ENCODE measurements around the gene CREB5. TPM values are rescaled to one million over a fixed set of nuclear protein-coding genes. Genes with fewer than 3 reads are reported as not detected.

Gene CREB5
- total and polyA plus RNA-seq, 2 of the 13 experiments (the other 11 are each of a cell fraction or from before 2014, with no cell fraction given), result 0.38 to 0.71 TPM

GRCh38 chr7:28618383-28618782, 206.1 kb downstream of the CREB5 start (continued):
- TF ChIP-seq KLF6 (CRISPR knock-in tag; IDR thresholded peaks at IDR 0.05), result no peak
- TF ChIP-seq FUBP1 (CRISPR knock-in tag; IDR thresholded peaks at IDR 0.05; ENCODE audit: borderline replicate concordance), result no peak
- no peak for TF ChIP-seq NPAS2 (CRISPR knock-in tag; IDR thresholded peaks at IDR 0.05; ENCODE audit: borderline replicate concordance)
- TF ChIP-seq TFDP1 (CRISPR knock-in tag; IDR thresholded peaks at IDR 0.05; ENCODE audit: borderline replicate concordance), result no peak
- no peak for TF ChIP-seq ATAD3A (CRISPR knock-in tag; IDR thresholded peaks at IDR 0.05)
- TF ChIP-seq HNRNPL (IDR thresholded peaks at IDR 0.05; ENCODE audit: low read depth, low read length), result no peak
- TF ChIP-seq MEF2D (CRISPR knock-in tag; IDR thresholded peaks at IDR 0.05), result no peak
- no peak for TF ChIP-seq ERF (CRISPR knock-in tag; IDR thresholded peaks at IDR 0.05)
- no peak for TF ChIP-seq ZNF367 (CRISPR knock-in tag; IDR thresholded peaks at IDR 0.05; ENCODE audit: borderline replicate concordance)

- Histone ChIP-seq H3K9ac (ENCODE audit: insufficient read depth, low read depth, low read length) (no peak overlapping the region), H4K20me1 (ENCODE audit: insufficient read depth, low read length) (no peaks in the 10 kb centered on the region), H3K79me2 (ENCODE audit: insufficient read depth, low read length) (no peaks in the 10 kb centered on the region), H3K4me3 (replicated peaks in 1 of 3; ENCODE audit: insufficient read depth in 1 of 3, low read depth in 2 of 3, low read length in 3 of 3) (no peak overlapping the region), H3K4me1 (ENCODE audit: insufficient read depth, low read length) (peaks cover 9% of the 10 kb centered on the region), H3K36me3 (replicated peaks in 1 of 2; ENCODE audit: control insufficient read depth in 1 of 2, insufficient read depth in 2 of 2, low read length in 2 of 2) (no peaks in the 10 kb centered on the region), H2AFZ (ENCODE audit: low read length) (no peak overlapping the region), H3K27ac (ENCODE audit: extremely low read length, insufficient read depth, low read length) (no peak overlapping the region), H3K4me2 (ENCODE audit: low read depth, low read length) (no peak overlapping the region), H3K9me3 (ENCODE audit: low read length) (no peaks in the 10 kb centered on the region), H3K27me3 (ENCODE audit: control insufficient read depth in 1 of 2, insufficient read depth in 2 of 2, low read length in 2 of 2) (no peaks in the 10 kb centered on the region)
- BruUV-seq (replicated peaks), result no TSS peak
- in situ Hi-C loops (cut with HindIII; ENCODE audit: extremely low pct_ligation_motif_present, low pct_unique_long_range_greater_than_20kb) (loop anchor here (10.0 kb wide), 1 partner anchor 236 kb away; no protein-coding TSS in a partner anchor), intact Hi-C loops (cut with micrococcal nuclease; ENCODE audit: unreplicated experiment) (no loop called here)
- whole genome bisulfite sequencing (ENCODE audit: low lambda C conversion rate), result 20% methylated on average over 3 of the region's 3 CpGs
- TF ChIP-seq NAIF1 (CRISPR knock-in tag; IDR thresholded peaks at IDR 0.05; ENCODE audit: borderline replicate concordance), result no peak
- ATAC-seq (no peak), FAIRE-seq (no peak), DNase-seq (ENCODE audit: low spot score) (peak; percentile 13)
- POLR2A ChIA-PET, result no interaction called here
- CTCF ChIA-PET (ENCODE audit: low intra/inter-chr PET ratio, low total read pairs), result no interaction called here
Observed at GRCh38 chr7:28619256-28619655, 206.9 kb downstream of the CREB5 start.
